Mesothelial cell of epicardium (in vitro differentiated cells): ENCODE results near the gene CST4. TPM values are rescaled to one million over a fixed set of nuclear protein-coding genes. Genes with fewer than 3 reads are reported as not detected.
"Not testable (repeated sequence)": the region's sequence is repeated elsewhere in the genome, so short reads cannot be mapped to it uniquely, and the experiment has no call there.

ENCODE experiments used
- DNase-seq, 2 experiments: peaks; one replicate each; pipeline ENCODE4 v3.0.0; 2021; ENCODE audit warnings: low spot score in 2 of 2; ENCODE audit not compliant: unreplicated experiment in 2 of 2
- H3K27ac Mint-ChIP-seq: 2 replicates; pipeline ENCODE4 v1.8.0; 2021; ENCODE audit warnings: mixed read lengths
- H3K27me3 Mint-ChIP-seq: 2 replicates; pipeline ENCODE4 v1.8.0; 2021; ENCODE audit warnings: low read depth, mixed read lengths
- H3K36me3 Mint-ChIP-seq: 2 replicates; pipeline ENCODE4 v1.8.0; 2021; ENCODE audit warnings: mixed read lengths
- H3K4me1 Mint-ChIP-seq: 2 replicates; pipeline ENCODE4 v1.8.0; 2021; ENCODE audit warnings: mixed read lengths
- H3K4me3 Mint-ChIP-seq: 2 replicates; pipeline ENCODE4 v1.8.0; 2021; ENCODE audit warnings: mild to moderate bottlenecking, moderate library complexity, mixed read lengths
- H3K9me3 Mint-ChIP-seq: 2 replicates; pipeline ENCODE4 v1.8.0; 2021; ENCODE audit warnings: mixed read lengths
- CTCF ChIP-seq: fragments of 200-600 bp; sonication (generic); IDR thresholded peaks from one replicate; pipeline ENCODE4 v1.5.0; 2021; ENCODE audit warnings: antibody characterized with exemption; ENCODE audit not compliant: unreplicated experiment
- total RNA-seq: library from RNA; stranded (reverse); gene quantifications from 3 replicates; pipeline ENCODE4 v1.2.1, GENCODE V29; 2021

Gene CST4
- total RNA-seq, 1 donor from 2014 or later = not detected

DNA sequence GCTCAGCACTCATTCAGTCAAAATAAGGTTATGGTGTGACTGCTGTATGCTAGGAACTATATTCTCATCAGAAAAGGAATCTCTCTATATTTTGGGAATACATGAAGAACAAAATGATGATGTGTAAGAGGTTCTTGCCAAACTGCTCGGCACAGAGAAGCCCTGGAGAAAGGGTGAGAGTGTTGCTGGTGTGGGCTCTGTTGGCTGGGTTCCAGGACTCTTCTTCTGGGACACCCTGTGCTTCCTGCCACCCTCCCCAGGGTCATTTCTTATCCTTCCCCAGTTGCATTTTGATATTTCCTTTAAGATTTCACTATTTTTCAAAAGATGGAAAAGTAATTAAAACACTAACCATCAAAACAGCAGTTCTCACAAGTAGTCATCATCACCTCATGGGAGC, 33.1 kb upstream of the CST4 start:
- DNase-seq = no peak
- H3K4me1 Mint-ChIP-seq = no peaks in the 10 kb centered on the region
- no peaks in the 10 kb centered on the region for H3K36me3 Mint-ChIP-seq
- H3K4me3 Mint-ChIP-seq = no peak overlapping the region
- no peak for TF ChIP-seq CTCF
- H3K9me3 Mint-ChIP-seq = peaks cover 3% of the 10 kb centered on the region
- H3K27me3 Mint-ChIP-seq = peaks cover 10% of the 10 kb centered on the region
- no peak overlapping the region for H3K27ac Mint-ChIP-seq

DNA sequence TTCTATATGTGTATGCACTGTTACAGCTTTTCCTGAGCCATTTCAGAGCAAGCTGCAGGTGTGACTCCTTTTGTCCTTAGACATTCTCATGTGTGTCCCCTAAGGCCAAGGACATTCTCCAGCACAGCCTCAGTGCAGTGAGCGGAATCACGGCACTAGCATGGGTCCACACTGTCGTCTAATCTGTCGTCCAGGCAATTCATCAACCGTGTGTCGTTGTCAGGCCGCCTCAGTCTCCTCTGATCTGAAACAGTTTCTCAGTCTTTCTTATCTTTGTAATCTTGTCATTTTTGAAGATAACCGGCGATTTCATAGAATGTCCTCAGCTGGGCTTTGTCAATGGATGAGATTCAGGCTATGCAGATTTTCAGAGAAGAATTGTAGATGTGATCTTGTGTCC, 30.5 kb upstream of the CST4 start:
- peaks cover 12% of the 10 kb centered on the region for H3K27me3 Mint-ChIP-seq
- not testable (repeated sequence) for H3K4me3 Mint-ChIP-seq, H3K9me3 Mint-ChIP-seq, H3K27ac Mint-ChIP-seq, H3K4me1 Mint-ChIP-seq, DNase-seq, H3K36me3 Mint-ChIP-seq

DNA sequence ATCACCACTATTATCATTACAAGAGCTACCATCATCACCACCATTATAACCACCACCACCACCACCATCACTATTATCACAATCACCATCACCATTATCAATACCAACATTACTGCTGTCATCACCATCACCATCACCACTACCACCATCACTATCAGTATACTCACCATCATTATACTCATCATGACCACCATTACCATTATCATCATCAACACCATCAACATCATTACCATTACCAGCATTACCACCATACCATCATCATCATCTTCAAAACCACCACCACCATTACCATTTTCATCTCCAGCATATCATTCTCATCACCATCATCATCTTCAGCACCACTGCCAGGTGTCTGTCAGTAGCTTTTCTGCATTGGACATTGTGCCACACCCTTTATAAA, 22.9 kb upstream of the CST4 start:
- not testable (repeated sequence) for DNase-seq, H3K27ac Mint-ChIP-seq, H3K36me3 Mint-ChIP-seq, H3K9me3 Mint-ChIP-seq, H3K4me3 Mint-ChIP-seq, H3K4me1 Mint-ChIP-seq
- H3K27me3 Mint-ChIP-seq = peaks cover 13% of the 10 kb centered on the region

- no peak overlapping the region for H3K27ac Mint-ChIP-seq
- DNase-seq = no peak
- no peak overlapping the region for H3K4me3 Mint-ChIP-seq
- H3K9me3 Mint-ChIP-seq = no peaks in the 10 kb centered on the region
- no peak for TF ChIP-seq CTCF
- no peaks in the 10 kb centered on the region for H3K4me1 Mint-ChIP-seq
- peaks cover 17% of the 10 kb centered on the region for H3K27me3 Mint-ChIP-seq
- no peaks in the 10 kb centered on the region for H3K36me3 Mint-ChIP-seq
Observed at GRCh38 chr20:23710771-23711170, 21.9 kb upstream of the CST4 start.

GRCh38 chr20:23705895-23706294, 17.1 kb upstream of the CST4 start:
- no peak for TF ChIP-seq CTCF
- H3K27me3 Mint-ChIP-seq = peaks cover 31% of the 10 kb centered on the region
- no peak overlapping the region for H3K27ac Mint-ChIP-seq
- DNase-seq = no peak
- H3K4me1 Mint-ChIP-seq = no peaks in the 10 kb centered on the region
- H3K4me3 Mint-ChIP-seq = no peak overlapping the region
- no peaks in the 10 kb centered on the region for H3K36me3 Mint-ChIP-seq
- no peaks in the 10 kb centered on the region for H3K9me3 Mint-ChIP-seq

- Mint-ChIP-seq H3K4me1 (no peaks in the 10 kb centered on the region), H3K27ac (no peak overlapping the region), H3K9me3 (no peaks in the 10 kb centered on the region), H3K36me3 (no peaks in the 10 kb centered on the region), H3K4me3 (no peak overlapping the region), H3K27me3 (peaks cover 33% of the 10 kb centered on the region)
- no peak for DNase-seq
- no peak for TF ChIP-seq CTCF
Observed at GRCh38 chr20:23702021-23702420, 13.2 kb upstream of the CST4 start.

GRCh38 chr20:23700931-23701330, 12.1 kb upstream of the CST4 start:
- no peaks in the 10 kb centered on the region for H3K36me3 Mint-ChIP-seq
- H3K4me1 Mint-ChIP-seq = no peaks in the 10 kb centered on the region
- peaks cover 33% of the 10 kb centered on the region for H3K27me3 Mint-ChIP-seq
- no peak overlapping the region for H3K27ac Mint-ChIP-seq
- no peak for TF ChIP-seq CTCF
- no peak for DNase-seq
- H3K4me3 Mint-ChIP-seq = no peak overlapping the region
- H3K9me3 Mint-ChIP-seq = no peaks in the 10 kb centered on the region
